NT2/D1 (cell line): Measurements from ENCODE around the gene ZNF12.

Experiments used
- DNase-seq: peaks from one replicate; pipeline ENCODE4 v3.0.0-alpha.2; 2011; ENCODE audit warnings: low read depth, low spot score
- H3K27me3 ChIP-seq: 2 replicates; pipeline ENCODE4 v1.6.0; 2011; ENCODE audit warnings: mild to moderate bottlenecking; ENCODE audit not compliant: insufficient read length, insufficient read depth
- H3K36me3 ChIP-seq: 2 replicates; pipeline ENCODE4 v1.6.1; 2011; ENCODE audit warnings: mild to moderate bottlenecking, low read length, mixed read lengths; ENCODE audit not compliant: insufficient read depth, insufficient read length
- H3K4me1 ChIP-seq: 2 replicates; pipeline ENCODE4 v1.5.1; 2011; ENCODE audit not compliant: insufficient read depth, insufficient read length
- H3K4me3 ChIP-seq: 2 replicates; pipeline ENCODE4 v1.5.1; 2011; ENCODE audit warnings: low read depth; ENCODE audit not compliant: insufficient read length
- H3K9ac ChIP-seq: 2 replicates; pipeline ENCODE4 v1.6.0; 2011; ENCODE audit warnings: low read depth; ENCODE audit not compliant: insufficient read length
- H3K9me3 ChIP-seq: 2 replicates; pipeline ENCODE4 v1.5.1; 2011; ENCODE audit warnings: mild to moderate bottlenecking, low read length; ENCODE audit not compliant: insufficient read depth
- SUZ12 ChIP-seq: IDR thresholded peaks from 2 replicates; pipeline ENCODE4 v1.6.1; 2011; ENCODE audit not compliant: insufficient read length, insufficient read depth; ENCODE audit errors: extremely low read depth
- YY1 ChIP-seq: IDR thresholded peaks from 2 replicates; pipeline ENCODE4 v1.6.1; 2011; ENCODE audit not compliant: insufficient read length, insufficient read depth
- ZNF274 ChIP-seq: IDR thresholded peaks from 2 replicates; pipeline ENCODE4 v1.6.1; 2011; ENCODE audit warnings: mild to moderate bottlenecking, low read depth, low read length

Gene ZNF12

DNA sequence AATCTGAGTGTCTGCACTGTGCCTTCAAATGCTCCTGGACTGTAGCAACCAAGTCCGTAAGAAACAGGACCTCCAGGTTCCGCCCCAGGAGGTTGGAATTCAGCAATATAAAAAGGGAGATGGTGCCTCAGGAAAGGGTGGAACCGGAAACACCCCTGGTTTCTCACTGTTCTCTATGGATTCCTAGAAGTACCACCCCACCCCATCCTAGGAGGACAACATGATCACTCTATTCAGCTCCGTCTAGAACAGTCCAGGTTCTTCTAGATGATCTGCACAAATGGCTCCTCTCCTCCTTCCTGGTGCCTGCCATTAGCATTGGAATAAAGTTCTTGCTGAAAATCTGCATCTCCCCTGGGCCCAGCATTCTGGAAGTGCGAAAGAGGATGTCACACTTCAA lies 7.6 kb upstream of the ZNF12 start:
- no peak overlapping the region for H3K9ac ChIP-seq
- DNase-seq, result no peak
- no peak for TF ChIP-seq ZNF274
- TF ChIP-seq SUZ12, result no peak
- no peak for TF ChIP-seq YY1

DNA sequence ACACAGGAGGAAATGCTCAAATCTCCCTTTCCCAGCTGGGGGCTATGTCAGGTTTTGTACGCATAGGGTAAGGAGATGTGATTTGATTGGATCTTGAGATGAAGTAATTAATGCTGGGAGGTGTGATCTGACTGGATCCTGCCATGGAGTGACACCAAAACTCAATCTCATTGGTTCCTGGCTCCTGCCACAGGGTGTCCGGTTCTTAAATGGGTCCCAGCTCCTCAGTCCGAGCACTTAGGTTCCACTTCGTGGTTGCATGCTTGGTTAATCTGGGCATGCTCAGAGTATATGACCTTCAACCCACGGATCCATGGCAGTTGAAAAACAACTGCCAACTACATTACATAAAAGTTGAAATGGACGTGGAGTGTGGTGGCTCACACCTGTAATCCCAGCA lies 3.1 kb upstream of the ZNF12 start:
- Histone ChIP-seq H3K27me3 (no peaks in the 10 kb centered on the region), H3K4me3 (no peak overlapping the region), H3K4me1 (no peaks in the 10 kb centered on the region), H3K36me3 (peaks cover 5% of the 10 kb centered on the region), H3K9ac (no peak overlapping the region), H3K9me3 (peaks cover 16% of the 10 kb centered on the region)
- TF ChIP-seq ZNF274, result no peak
- no peak for TF ChIP-seq SUZ12
- TF ChIP-seq YY1, result no peak
- no peak for DNase-seq

More for the DNA sequence above, 7.6 kb upstream of the ZNF12 start:
- Histone ChIP-seq H3K27me3 (no peaks in the 10 kb centered on the region), H3K4me3 (no peak overlapping the region), H3K9me3 (peaks cover 8% of the 10 kb centered on the region; the same call in 1 of the 2 replicates), H3K36me3 (no peaks in the 10 kb centered on the region), H3K4me1 (no peaks in the 10 kb centered on the region)

DNA sequence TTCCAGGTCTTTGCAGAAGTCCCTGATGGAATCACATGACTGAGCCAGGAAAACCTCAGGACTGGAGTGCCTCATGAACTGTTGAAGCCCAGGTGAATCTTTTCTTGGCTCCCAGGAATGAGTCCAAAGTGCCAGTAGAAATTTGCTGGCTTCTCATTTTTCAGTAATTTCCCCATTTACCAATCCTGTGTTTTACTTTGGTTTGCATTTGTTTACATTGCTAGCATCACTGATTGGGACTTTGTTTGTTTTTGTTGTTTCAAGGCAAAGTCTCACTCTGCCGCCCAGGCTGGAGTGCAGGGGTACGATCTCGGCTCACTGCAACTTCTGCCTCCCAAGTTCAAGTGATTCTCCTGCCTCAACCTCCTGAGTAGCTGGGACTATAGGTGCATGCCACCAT lies 1.6 kb upstream of the ZNF12 start:
- no peak for TF ChIP-seq YY1
- TF ChIP-seq SUZ12, result no peak
- no peak for TF ChIP-seq ZNF274
- peaks cover 31% of the 10 kb centered on the region for H3K9me3 ChIP-seq
- H3K4me1 ChIP-seq, result no peaks in the 10 kb centered on the region
- H3K36me3 ChIP-seq, result peaks cover 20% of the 10 kb centered on the region
- DNase-seq, result no peak
- no peaks in the 10 kb centered on the region for H3K27me3 ChIP-seq
- no peak overlapping the region for H3K4me3 ChIP-seq
- no peak overlapping the region for H3K9ac ChIP-seq

DNA sequence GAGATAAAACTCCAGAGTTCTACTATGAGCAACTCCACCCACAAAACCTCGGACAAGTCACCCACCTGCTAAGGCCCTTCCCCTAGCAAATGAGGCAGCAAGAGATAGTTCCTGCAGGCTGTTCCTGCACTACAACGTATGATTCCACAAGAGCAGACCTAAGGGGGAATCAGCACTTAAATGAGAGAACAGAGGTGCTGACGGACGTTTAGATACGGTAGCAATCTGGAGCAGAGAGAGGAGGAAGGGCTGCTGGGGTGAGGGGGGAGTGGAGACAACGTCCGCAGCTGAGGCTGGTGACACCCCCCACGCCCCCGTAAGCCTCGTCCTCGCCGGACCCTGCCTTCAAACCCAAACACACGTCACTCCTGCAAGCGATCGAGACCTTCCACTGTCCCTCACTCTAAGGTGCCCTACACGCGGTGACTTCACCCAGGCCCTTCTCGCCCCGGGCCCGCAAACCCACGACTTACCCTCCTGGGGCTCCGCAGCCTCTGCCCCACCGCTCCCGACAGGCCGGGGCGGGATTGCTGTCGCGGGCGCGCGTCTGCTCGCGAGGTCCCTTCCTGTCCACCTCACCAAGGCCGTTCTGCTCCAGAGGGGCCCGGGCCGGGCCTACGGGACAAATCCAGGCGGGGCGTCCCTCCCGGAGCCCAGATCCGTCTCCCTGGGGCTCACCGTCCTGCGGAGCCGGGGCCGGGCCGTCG lies 635 bp downstream of the ZNF12 start:
- peak overlapping the region; percentile 98 for H3K9ac ChIP-seq
- H3K4me1 ChIP-seq, result no peaks in the 10 kb centered on the region
- H3K9me3 ChIP-seq, result peaks cover 49% of the 10 kb centered on the region
- DNase-seq, result peak; percentile 15
- H3K36me3 ChIP-seq, result peaks cover 40% of the 10 kb centered on the region
- H3K27me3 ChIP-seq, result no peaks in the 10 kb centered on the region
- TF ChIP-seq SUZ12, result no peak
- no peak for TF ChIP-seq ZNF274
- peak overlapping the region; percentile 97 for H3K4me3 ChIP-seq

DNA sequence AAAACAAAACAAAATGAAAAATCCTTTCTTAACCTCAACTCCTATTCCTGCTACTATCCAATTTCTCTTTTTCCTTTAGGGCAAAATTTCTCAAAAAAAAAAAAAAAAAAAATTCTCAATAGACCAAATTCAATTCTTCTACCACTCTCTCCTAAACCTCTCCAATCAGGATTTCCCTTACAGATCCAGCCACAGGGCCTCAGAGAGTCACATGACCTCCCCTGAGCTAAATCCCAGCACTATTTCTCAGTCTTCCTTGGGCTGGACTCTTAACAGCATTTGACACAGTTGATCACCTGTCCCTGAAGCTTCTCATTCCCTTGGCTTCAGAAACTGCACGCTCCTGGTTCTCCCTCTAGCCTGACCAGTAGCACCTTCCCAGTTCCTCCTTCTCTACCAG lies 4.9 kb downstream of the ZNF12 start:
- Histone ChIP-seq H3K9ac (no peak overlapping the region), H3K4me3 (no peak overlapping the region), H3K36me3 (peaks cover 77% of the 10 kb centered on the region), H3K27me3 (no peaks in the 10 kb centered on the region), H3K9me3 (peaks cover 80% of the 10 kb centered on the region), H3K4me1 (no peaks in the 10 kb centered on the region)
- DNase-seq, result no peak
- no peak for TF ChIP-seq YY1
- TF ChIP-seq ZNF274, result no peak
- TF ChIP-seq SUZ12, result no peak

DNA sequence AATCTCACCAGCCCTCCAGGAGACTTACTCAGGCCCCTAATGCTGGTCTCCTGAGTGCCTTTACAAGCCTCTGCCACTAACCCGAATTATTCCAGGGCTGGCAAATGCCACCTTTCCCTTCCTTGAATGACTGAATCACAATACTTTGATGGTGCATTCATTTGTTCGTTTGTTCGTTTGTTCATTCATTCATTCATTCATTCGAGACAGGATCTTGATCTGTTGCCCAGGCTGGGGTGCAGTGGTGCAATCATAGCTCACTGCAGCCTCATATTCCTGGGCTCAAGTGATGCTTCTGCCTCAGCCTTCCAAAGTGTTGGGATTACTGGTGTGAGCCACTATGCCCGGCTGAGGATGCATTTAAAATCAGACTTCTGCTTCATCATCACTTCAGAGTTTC lies 6.0 kb downstream of the ZNF12 start:
- Histone ChIP-seq H3K36me3 (peaks cover 88% of the 10 kb centered on the region), H3K9ac (no peak overlapping the region), H3K4me1 (no peaks in the 10 kb centered on the region), H3K9me3 (peaks cover 91% of the 10 kb centered on the region), H3K27me3 (no peaks in the 10 kb centered on the region), H3K4me3 (no peak overlapping the region)
- TF ChIP-seq SUZ12 (no peak), ZNF274 (no peak), YY1 (no peak)
- DNase-seq, result no peak

DNA sequence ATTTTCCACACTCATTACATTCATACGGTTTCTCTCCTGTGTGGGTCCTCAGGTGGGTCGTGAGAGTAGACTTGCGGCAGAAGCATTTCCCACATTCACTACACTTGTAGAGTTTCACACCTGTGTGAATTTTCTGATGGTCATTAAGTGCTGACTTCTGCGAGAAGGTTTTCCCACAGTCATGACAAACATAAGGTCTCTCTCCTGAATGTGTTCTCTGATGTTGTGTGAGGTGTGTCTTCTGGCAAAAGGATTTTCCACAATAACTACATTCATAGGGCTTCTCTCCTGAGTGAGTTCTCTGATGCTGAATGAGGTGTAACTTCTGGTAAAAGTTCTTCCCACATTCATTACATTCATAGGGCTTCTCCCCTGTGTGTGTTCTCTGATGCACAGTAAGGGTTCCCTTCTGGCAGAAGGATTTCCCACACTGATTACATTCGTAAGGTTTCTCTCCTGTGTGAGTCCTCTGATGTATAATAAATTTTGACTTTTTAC lies 15.1 kb downstream of the ZNF12 start:
- H3K27me3 ChIP-seq, result no peaks in the 10 kb centered on the region
- peaks cover 95% of the 10 kb centered on the region for H3K36me3 ChIP-seq
- no peaks in the 10 kb centered on the region for H3K4me1 ChIP-seq
- no peak for TF ChIP-seq YY1
- TF ChIP-seq SUZ12, result no peak
- peak; percentile 89 for TF ChIP-seq ZNF274
- H3K4me3 ChIP-seq, result no peak overlapping the region
- H3K9me3 ChIP-seq, result peaks cover 100% of the 10 kb centered on the region
- H3K9ac ChIP-seq, result no peak overlapping the region
- DNase-seq, result no peak
